Hepatocyte (in vitro differentiated cells): Measurements from ENCODE around the gene CCDC187.

ENCODE experiments used
- EZH2 ChIP-seq: fragments of 200-600 bp; sonication (generic); IDR thresholded peaks from 2 replicates; pipeline ENCODE4 v1.6.1; 2016; ENCODE audit warnings: antibody characterized with exemption, mild to moderate bottlenecking, borderline replicate concordance
- TF ChIP-seq, protein P1 (sequence below): fragments of 200-600 bp; sonication (generic); IDR thresholded peaks from 2 replicates; pipeline ENCODE4 v1.5.1; 2016; ENCODE audit warnings: antibody characterized with exemption, mild to moderate bottlenecking; ENCODE audit not compliant: poor library complexity

DNA sequence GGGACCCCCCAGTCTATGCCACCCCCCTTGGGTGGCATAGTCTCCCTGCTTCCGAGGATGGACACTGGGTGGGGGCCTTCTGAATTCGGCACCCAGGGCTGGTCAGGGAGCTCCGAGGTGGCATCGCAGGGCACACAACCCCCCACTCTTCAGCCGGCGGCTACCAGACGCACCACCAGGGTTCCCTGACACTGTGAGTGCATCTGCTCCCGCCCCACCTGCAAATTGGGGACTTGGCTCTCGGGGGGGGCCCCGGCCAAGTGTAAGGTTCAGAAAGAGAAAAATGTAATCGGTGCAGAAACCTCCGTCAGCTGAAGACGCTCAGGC, 45.6 kb downstream of the CCDC187 start:
- TF ChIP-seq, protein P1, sequence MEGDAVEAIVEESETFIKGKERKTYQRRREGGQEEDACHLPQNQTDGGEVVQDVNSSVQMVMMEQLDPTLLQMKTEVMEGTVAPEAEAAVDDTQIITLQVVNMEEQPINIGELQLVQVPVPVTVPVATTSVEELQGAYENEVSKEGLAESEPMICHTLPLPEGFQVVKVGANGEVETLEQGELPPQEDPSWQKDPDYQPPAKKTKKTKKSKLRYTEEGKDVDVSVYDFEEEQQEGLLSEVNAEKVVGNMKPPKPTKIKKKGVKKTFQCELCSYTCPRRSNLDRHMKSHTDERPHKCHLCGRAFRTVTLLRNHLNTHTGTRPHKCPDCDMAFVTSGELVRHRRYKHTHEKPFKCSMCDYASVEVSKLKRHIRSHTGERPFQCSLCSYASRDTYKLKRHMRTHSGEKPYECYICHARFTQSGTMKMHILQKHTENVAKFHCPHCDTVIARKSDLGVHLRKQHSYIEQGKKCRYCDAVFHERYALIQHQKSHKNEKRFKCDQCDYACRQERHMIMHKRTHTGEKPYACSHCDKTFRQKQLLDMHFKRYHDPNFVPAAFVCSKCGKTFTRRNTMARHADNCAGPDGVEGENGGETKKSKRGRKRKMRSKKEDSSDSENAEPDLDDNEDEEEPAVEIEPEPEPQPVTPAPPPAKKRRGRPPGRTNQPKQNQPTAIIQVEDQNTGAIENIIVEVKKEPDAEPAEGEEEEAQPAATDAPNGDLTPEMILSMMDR, result no peak
- no peak for TF ChIP-seq EZH2
